Testis (tissue), 3 donors: ENCODE results near the gene IFFO2. TPM values are rescaled to one million over a fixed set of nuclear protein-coding genes. Genes with fewer than 3 reads are reported as not detected.

Experiments
- DNase-seq: peaks from one replicate; pipeline ENCODE4 v3.0.0-alpha.2; 2019
- H3K27ac ChIP-seq, 2 donors: fragments of 200-600 bp; sonication (generic); one replicate each; pipeline ENCODE4 v1.5.1; 2019
- H3K27me3 ChIP-seq: fragments of 200-600 bp; sonication (generic); one replicate; pipeline ENCODE4 v1.5.1; 2019
- H3K36me3 ChIP-seq: fragments of 200-600 bp; sonication (generic); one replicate; pipeline ENCODE4 v1.5.1; 2017; ENCODE audit warnings: low read depth; ENCODE audit errors: missing control alignments
- H3K4me1 ChIP-seq: fragments of 200-600 bp; sonication (generic); one replicate; pipeline ENCODE4 v1.5.1; 2019
- H3K4me3 ChIP-seq, 2 donors: fragments of 200-600 bp; sonication (generic); one replicate each; pipeline ENCODE4 v1.5.1; 2017 to 2019
- H3K9me3 ChIP-seq: fragments of 200-600 bp; sonication (generic); one replicate; pipeline ENCODE4 v1.5.1; 2017
- POLR2A ChIP-seq: fragments of 450-650 bp; IDR thresholded peaks from one replicate; pipeline ENCODE4 v1.6.1; 2017; ENCODE audit warnings: antibody characterized with exemption, mild to moderate bottlenecking, moderate library complexity
- WGBS, 2 donors: methylation state at CpG; one replicate each; pipeline ENCODE4 v1.1.5; 2018; 5-methylcytosine and 5-hydroxymethylcytosine counted together
- intact Hi-C: fragments of 100-400 bp; cut with DNase I; formaldehyde crosslinking; loops from one replicate; pipeline ENCODE4 v1.15.1; 2023; ENCODE audit warnings: low total_unique reads
- polyA plus RNA-seq: library from polyadenylated mRNA; stranded (reverse); fragments of 350-450 nt; fragmentation: Illumina TruSeq; extraction: RNeasy Lipid Tissue Mini Kit (QIAGEN cat#74804); gene quantifications from one replicate; pipeline ENCODE4 v1.2.3, GENCODE V29; 2014; ENCODE audit warnings: low read depth, low replicate concordance; ENCODE audit not compliant: insufficient read depth
- total RNA-seq, 2 donors: library from RNA; depleted of rRNA; stranded (reverse); fragments of >200 nt; gene quantifications; one replicate each; pipeline ENCODE4 v1.2.3, GENCODE V29; 2016
- TF ChIP-seq, protein P1 (sequence below), 3 experiments: fragments of 450-650 bp in 2 of 3; fragments of 200-600 bp in 1 of 3; sonication (generic) in 1 of 3; IDR thresholded peaks; one replicate each; pipeline ENCODE4 v1.5.1; 2016 to 2019; ENCODE audit warnings: antibody characterized with exemption in 3 of 3, mild to moderate bottlenecking in 2 of 3, moderate library complexity in 1 of 3

Gene IFFO2
- total and polyA plus RNA-seq, 3 donors from 2014 or later = 5.0 to 8.5 (median 5.6) TPM

- peak overlapping the region; percentile 66 to 74 for H3K27ac ChIP-seq
- peaks cover 19% of the 10 kb centered on the region for H3K4me1 ChIP-seq
- no peaks in the 10 kb centered on the region for H3K27me3 ChIP-seq
- no peaks in the 10 kb centered on the region for H3K9me3 ChIP-seq
- no peak for DNase-seq
- H3K36me3 ChIP-seq = no peaks in the 10 kb centered on the region
- TF ChIP-seq, protein P1, sequence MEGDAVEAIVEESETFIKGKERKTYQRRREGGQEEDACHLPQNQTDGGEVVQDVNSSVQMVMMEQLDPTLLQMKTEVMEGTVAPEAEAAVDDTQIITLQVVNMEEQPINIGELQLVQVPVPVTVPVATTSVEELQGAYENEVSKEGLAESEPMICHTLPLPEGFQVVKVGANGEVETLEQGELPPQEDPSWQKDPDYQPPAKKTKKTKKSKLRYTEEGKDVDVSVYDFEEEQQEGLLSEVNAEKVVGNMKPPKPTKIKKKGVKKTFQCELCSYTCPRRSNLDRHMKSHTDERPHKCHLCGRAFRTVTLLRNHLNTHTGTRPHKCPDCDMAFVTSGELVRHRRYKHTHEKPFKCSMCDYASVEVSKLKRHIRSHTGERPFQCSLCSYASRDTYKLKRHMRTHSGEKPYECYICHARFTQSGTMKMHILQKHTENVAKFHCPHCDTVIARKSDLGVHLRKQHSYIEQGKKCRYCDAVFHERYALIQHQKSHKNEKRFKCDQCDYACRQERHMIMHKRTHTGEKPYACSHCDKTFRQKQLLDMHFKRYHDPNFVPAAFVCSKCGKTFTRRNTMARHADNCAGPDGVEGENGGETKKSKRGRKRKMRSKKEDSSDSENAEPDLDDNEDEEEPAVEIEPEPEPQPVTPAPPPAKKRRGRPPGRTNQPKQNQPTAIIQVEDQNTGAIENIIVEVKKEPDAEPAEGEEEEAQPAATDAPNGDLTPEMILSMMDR (IDR thresholded peaks at IDR 0.05) = no peak
- no peak for TF ChIP-seq POLR2A
- H3K4me3 ChIP-seq = no peak overlapping the region
- intact Hi-C loops = no loop called here
- WGBS, 2 donors = 73 to 87% methylated on average over 17 to 18 of the region's 18 CpGs
These were observed 33.4 kb downstream of the IFFO2 start for GRCh38 chr1:18922848-18923755.

GRCh38 chr1:18922319-18922726 is 34.2 kb downstream of the IFFO2 start:
- peak overlapping the region; percentile 66 to 74 for H3K27ac ChIP-seq
- WGBS, 2 donors = 18 to 41% methylated on average over 8 of the region's 8 CpGs
- intact Hi-C loops = no loop called here
- H3K27me3 ChIP-seq = no peaks in the 10 kb centered on the region
- H3K36me3 ChIP-seq = no peaks in the 10 kb centered on the region
- H3K9me3 ChIP-seq = no peaks in the 10 kb centered on the region
- H3K4me1 ChIP-seq = peaks cover 19% of the 10 kb centered on the region
- TF ChIP-seq POLR2A = no peak
- TF ChIP-seq, protein P1 (IDR thresholded peaks at IDR 0.05) = peak in 1 of 3 experiments; percentile 36
- DNase-seq = peak; percentile 90
- H3K4me3 ChIP-seq = no peak overlapping the region

DNA sequence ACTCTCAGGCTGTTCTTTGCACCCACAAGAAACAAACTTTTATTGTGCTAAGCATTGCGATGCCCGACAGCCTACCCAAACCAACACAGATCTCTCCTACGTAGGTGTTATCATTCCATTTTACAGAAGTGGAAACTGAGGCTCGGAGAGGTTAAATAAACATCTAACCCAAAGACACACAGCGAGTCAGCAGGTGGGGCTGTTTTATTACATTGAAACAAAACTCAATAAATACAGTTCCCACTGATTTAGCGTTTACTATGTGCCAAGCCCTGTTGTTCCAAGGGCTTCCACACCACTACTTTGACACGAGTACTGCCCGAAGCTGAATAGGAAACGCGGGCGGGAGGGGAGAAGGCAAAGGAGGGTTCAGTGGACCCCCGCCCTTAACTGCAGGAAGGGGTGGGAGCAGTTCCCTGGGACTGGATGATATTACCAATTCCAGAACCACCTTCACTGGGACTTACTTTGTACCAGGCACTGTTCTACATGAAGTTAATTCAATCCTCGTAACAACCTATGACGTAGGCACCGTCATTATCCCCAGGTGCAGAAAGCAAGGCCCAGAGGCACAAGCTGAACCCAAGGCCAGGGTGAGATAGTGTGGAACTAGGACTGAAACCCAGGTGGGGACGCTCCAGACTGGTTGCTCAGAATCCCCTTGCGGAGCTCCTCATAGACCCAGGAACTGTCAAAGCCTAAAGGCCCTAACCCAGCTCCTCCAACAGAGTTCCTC is 34.8 kb downstream of the IFFO2 start:
- Histone ChIP-seq H3K9me3 (no peaks in the 10 kb centered on the region), H3K36me3 (no peaks in the 10 kb centered on the region), H3K27me3 (no peaks in the 10 kb centered on the region), H3K4me1 (peaks cover 19% of the 10 kb centered on the region), H3K4me3 (no peak overlapping the region), H3K27ac (peak overlapping the region; percentile 66 to 74)
- no peak for DNase-seq
- intact Hi-C loops = no loop called here
- 68 to 71% methylated on average over 17 of the region's 17 CpGs for WGBS, 2 donors
- no peak for TF ChIP-seq POLR2A
- TF ChIP-seq, protein P1 (IDR thresholded peaks at IDR 0.05) = no peak

- no peak overlapping the region for H3K27ac ChIP-seq
- DNase-seq = no peak
- peaks cover 19% of the 10 kb centered on the region for H3K4me1 ChIP-seq
- 92 to 97% methylated on average over 2 to 7 of the region's 7 CpGs for WGBS, 2 donors
- no peaks in the 10 kb centered on the region for H3K9me3 ChIP-seq
- H3K4me3 ChIP-seq = no peak overlapping the region
- no peaks in the 10 kb centered on the region for H3K36me3 ChIP-seq
- H3K27me3 ChIP-seq = no peaks in the 10 kb centered on the region
- TF ChIP-seq POLR2A = no peak
- intact Hi-C loops = no loop called here
These were observed 35.5 kb downstream of the IFFO2 start for GRCh38 chr1:18920931-18921330.

- DNase-seq = no peak
- peaks cover 19% of the 10 kb centered on the region for H3K4me1 ChIP-seq
- H3K9me3 ChIP-seq = no peaks in the 10 kb centered on the region
- 84 to 94% methylated on average over 12 of the region's 12 CpGs for WGBS, 2 donors
- H3K27me3 ChIP-seq = no peaks in the 10 kb centered on the region
- TF ChIP-seq, protein P1 (IDR thresholded peaks at IDR 0.05) = no peak
- no peak for TF ChIP-seq POLR2A
- H3K27ac ChIP-seq = no peak overlapping the region
- no peak overlapping the region for H3K4me3 ChIP-seq
- intact Hi-C loops = no loop called here
- no peaks in the 10 kb centered on the region for H3K36me3 ChIP-seq
These were observed 36.5 kb downstream of the IFFO2 start for GRCh38 chr1:18919956-18920355.
